KOPT-K1 (cell line): ENCODE measurements around the gene TRPV6.

ENCODE experiments used
- H3K27ac ChIP-seq: fragments of 200-600 bp; sonication (generic); 2 replicates; pipeline ENCODE4 v1.5.1; 2016; ENCODE audit warnings: antibody characterized with exemption, mild to moderate bottlenecking, low read depth, low read length; ENCODE audit not compliant: poor library complexity, severe bottlenecking
- H3K36me3 ChIP-seq: fragments of 200-600 bp; sonication (generic); 2 replicates; pipeline ENCODE4 v1.5.1; 2017; ENCODE audit warnings: antibody characterized with exemption, mild to moderate bottlenecking, low read length, moderate library complexity; ENCODE audit not compliant: insufficient read depth
- H3K9me3 ChIP-seq: fragments of 200-600 bp; sonication (generic); 2 replicates; pipeline ENCODE4 v1.5.1; 2017; ENCODE audit warnings: antibody characterized with exemption, low read length, mild to moderate bottlenecking; ENCODE audit not compliant: insufficient read depth, poor library complexity, severe bottlenecking

TRPV6 gene

DNA sequence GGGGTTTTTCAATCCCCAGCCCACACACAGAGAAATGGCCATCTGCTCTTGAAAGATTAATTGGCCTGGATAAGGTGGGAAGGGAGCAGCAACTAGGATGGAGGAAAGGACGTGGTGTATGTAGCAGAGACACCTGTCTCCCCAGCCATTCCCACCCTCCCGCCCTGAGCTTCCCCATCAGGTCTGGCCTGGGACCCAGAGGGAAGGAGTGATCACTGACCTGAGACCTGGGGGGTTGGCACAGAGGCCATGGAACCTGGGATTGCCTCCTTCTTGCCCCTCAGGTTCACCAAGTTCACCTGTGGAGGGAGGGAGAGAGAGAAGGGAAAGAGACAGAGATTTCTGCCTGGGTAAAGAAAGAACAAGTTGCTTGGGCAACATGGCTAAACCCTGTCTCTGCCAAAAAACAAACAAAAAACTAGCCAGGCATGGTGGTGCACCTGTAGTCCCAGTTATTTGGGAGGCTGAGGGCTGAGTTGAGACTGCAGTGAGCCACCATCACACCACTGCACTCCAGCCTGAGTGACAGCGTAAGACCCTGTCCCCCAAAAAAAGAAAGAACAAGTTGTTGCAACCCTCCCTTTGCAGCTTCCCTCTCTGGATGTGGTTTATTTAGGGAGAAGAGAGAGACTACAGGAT is 11.3 kb upstream of the TRPV6 start:
- no peaks in the 10 kb centered on the region for H3K36me3 ChIP-seq
- H3K27ac ChIP-seq, result no peak overlapping the region
- no peaks in the 10 kb centered on the region for H3K9me3 ChIP-seq

DNA sequence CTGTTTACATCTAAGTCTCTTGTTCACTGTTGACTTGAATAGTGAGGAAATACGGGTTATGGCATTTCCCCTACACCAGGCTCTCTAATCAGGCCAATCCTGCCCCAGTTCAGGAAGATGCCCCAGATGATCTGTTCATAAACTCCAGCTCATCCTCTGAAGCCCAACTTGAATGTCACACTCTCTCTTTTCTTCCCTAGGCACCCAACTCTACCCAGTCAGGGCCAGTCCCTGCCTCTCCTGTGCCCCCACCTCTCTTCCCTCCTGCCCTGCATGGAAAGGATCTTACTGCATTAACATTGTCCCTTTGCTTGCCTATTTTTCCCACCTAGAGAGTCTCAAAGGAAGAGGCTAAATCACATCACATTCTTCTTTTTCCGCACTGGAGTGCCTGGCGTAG is 10.6 kb upstream of the TRPV6 start:
- Histone ChIP-seq H3K9me3 (no peaks in the 10 kb centered on the region), H3K27ac (no peak overlapping the region), H3K36me3 (no peaks in the 10 kb centered on the region)

DNA sequence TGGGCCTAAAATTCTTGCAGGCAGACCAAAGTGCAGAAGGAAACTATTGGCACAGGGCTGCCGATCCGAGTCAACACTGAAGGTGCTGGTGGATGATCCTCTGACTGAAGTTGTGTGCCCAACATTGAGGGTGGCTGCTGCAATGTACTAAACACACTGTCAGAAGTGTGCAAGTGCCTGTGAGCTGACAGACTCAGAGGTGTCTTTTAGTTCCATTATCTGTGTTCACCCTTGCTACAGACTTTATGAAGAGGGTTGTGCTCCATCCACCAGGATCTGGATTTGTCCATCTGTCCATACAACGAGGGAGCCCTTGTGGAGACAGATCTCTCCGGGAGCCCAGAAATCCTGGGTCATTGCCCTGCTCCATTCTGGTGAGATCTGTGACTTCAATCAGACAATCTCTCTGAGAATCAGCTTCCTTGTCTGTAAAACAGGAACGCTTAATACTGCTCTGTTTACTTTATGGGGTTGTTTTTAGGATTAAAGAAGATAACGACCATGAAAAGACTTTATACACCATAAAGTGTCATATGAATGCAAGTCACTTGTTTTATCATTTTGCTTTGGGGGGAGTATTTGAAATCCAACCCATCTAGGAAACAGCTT is 9.5 kb upstream of the TRPV6 start:
- Histone ChIP-seq H3K36me3 (no peaks in the 10 kb centered on the region), H3K27ac (no peak overlapping the region), H3K9me3 (no peaks in the 10 kb centered on the region)

DNA sequence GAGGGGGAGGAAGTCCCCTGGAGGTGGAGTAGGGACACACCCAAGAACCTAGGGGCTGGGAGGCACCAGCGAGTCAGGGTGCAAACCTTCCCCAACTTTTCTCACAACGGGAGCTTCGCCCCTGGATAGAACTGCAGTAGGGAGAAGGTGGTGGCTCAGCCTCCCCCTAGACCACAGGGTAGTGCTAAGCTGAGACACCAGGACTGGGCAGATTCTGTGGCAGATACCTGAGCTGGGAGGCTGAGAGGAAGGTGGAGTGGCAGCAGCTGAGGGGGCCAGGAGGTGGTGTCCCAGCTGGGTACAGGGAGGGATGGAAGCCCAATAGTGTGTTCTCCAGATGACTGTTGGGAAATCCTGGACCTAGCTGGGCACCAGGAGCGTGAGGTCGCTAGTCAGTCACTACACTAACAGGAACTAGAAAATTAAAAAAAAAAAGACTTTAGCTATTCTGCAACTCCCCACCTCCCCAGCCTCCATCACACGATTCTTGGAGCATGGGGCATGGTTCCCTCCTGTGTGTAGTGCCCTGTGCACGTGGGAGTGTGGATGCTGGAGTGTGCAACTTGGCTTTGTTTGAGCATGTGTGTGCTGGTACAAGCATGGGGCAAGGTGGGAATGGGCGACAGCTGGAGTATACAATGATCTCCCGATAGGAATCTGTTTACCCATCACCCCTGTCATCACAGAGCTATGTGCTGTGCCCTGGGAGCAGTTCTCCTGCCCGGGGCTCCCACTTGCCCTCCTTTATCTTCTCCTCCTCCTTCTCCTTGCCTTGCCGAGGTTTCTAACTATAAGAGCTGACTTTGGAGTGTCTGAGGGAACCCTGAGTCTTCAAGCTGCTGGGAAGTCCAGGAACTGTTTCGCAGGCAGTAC is 8.8 kb upstream of the TRPV6 start:
- H3K27ac ChIP-seq, result no peak overlapping the region
- H3K36me3 ChIP-seq, result no peaks in the 10 kb centered on the region
- no peaks in the 10 kb centered on the region for H3K9me3 ChIP-seq

DNA sequence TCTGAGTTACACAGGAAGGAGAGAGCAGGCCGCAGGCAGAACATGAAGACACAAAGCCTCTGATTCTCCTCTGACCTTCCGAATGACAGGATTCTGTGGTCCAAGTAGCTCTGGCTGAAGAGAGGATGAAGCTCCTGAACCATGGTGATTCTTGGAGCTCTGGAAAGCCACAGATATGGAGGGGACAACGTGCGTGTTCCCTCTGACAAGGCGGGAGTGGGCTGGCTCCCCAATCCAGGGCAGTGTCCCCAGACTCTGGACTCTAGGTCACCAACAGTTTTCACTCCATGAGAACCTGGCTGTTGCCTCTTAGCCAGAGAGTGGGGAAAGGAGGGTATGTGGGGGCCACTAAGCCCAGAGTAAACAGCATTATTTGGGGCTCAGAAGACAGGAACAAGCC is 7.4 kb upstream of the TRPV6 start:
- H3K27ac ChIP-seq, result no peak overlapping the region
- H3K36me3 ChIP-seq, result no peaks in the 10 kb centered on the region
- H3K9me3 ChIP-seq, result no peaks in the 10 kb centered on the region

DNA sequence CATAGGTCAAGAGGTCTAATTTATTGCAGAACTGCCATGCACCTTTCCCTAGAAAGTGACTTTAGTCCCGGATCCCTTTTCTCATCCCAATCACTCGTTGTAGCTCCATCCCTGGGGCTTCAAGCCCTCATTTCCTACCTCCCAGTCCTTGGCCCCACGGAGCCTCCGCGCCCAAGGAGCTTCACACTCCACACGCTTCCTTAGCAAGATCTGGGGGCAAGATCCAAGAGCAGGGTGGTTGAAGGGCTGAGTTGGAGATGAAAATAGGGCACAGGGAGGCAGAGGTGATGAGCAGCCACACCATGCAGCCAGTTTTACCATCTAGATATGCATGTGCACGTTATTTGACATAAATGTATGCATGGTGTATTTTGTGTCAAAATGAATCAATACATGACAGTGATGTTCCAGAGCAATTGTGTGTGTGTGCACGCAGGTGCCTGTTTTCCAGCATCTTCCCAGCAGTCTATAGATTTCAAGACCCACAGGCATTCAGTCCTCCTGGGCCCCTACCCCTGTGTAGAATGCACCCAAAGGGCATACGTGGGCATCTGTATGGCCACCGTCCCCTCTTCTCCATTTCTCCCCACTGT is 6.0 kb upstream of the TRPV6 start:
- Histone ChIP-seq H3K27ac (no peak overlapping the region), H3K9me3 (no peaks in the 10 kb centered on the region), H3K36me3 (no peaks in the 10 kb centered on the region)

DNA sequence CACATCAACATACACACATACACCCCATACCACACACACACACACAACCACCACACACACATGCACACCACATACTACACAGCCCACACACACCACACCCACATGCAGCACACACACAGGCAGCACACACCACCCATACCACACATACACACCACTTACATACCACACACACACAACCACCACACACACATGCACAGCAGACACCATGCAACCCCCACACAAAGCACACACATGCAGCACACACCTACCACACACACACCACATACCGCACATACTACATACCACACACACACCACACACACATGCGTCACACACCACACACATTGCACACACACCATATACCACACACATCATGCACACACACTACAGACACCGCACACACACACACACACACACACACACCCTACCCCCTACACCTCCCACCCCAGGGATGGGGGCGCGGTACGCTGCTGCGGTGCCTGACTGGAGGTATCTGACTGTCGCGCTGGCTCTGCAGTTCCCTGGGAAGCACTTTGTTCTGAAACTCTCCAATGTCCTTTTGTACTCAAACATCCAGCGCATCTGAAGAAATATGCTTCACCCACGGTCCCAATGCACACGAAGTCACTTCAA is 5.4 kb upstream of the TRPV6 start:
- Histone ChIP-seq H3K9me3 (no peaks in the 10 kb centered on the region), H3K36me3 (no peaks in the 10 kb centered on the region), H3K27ac (no peak overlapping the region)

DNA sequence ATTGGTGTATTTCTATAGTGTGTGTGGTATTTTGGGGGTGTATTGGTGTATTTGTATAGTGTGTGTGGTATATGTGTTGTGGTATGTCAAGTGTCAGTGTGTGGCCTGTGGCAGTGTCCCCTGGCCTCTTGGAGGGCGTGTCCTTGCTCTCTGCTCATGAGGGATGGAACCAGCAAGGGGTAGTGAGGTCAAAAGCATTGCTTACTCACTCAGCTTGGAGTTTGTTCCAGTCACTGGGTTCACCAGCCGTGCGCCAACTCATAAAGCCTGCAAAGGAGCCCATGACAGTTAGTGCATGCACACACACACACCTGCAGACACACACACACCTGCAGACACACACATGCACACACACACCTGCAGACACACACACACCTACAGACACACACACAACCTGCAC is 4.3 kb upstream of the TRPV6 start:
- no peak overlapping the region for H3K27ac ChIP-seq
- no peaks in the 10 kb centered on the region for H3K36me3 ChIP-seq
- H3K9me3 ChIP-seq, result no peaks in the 10 kb centered on the region

DNA sequence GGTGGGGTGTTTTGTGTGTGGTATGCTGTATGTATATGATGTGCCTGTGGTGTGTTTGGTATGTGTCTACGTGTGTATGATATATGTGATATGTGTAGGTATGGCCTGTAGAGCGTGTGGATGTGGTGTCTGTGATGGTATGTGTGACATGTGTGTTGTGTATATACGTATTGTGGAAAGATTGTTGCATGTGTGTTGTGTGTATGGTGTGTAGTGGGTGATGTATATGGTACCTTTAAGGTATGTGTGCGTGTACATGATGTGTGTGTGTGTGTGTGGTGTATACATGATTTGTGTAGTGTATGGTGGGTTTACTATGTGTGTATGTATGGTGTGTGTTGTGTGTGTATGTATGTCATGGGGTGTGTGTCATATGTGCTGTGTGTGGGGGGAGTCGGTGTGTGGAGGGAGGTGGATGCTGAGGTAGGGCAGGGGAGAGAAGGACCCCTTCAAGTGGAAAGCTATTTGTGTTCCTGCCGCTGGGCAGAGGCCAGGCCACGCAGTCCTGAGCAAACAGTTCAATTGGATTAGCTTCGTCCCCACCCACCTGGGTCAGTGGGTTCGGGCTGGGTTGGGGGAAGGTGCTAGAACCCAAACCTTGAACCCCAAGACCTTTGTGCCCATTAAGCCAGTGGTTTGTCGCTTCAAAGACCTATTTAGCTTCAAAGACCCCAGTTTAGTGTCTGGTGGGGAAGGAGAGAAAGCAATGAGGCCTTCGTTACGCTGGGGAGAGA is 1.9 kb upstream of the TRPV6 start:
- no peaks in the 10 kb centered on the region for H3K9me3 ChIP-seq
- H3K36me3 ChIP-seq, result no peaks in the 10 kb centered on the region
- H3K27ac ChIP-seq, result no peak overlapping the region

DNA sequence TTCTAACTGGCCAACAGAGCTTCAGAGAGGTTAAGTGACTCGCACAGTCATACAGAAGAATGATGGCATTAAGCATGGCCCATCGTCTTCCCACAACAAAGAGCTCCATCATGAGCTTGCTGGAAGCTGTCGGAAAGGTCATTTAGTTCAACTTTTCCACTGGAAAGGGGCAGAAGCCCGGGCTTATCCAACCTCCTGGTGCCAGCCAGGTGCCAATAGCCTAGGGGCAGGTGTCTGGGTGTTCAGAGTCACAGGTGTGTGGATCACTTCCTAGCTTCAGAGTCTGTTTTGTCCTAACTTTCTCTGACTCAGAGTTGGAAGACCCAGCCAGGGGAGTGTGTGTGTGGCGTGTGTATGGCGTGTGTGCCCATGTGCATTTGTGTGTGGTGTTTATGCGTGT is 1.3 kb upstream of the TRPV6 start:
- H3K9me3 ChIP-seq, result no peaks in the 10 kb centered on the region
- H3K36me3 ChIP-seq, result no peaks in the 10 kb centered on the region

DNA sequence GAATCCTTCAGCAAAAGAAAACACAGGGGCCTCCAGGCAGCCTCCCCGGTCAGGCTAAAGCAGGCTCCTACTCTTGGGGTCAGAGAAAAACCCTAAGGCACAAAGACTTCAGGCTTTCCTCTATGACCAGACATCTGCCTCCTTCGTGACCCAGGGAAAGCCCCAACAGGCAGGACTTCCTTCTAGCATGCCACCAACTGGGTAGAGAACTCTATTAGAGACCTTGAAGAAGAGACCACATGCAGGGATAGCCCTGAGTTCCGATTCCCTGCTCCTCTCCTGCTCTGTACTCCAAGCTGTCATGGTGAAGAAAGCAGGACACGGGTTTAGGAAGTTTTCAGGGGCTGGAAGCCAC is 1.3 kb downstream of the TRPV6 start:
- Histone ChIP-seq H3K36me3 (no peaks in the 10 kb centered on the region), H3K27ac (no peak overlapping the region), H3K9me3 (no peaks in the 10 kb centered on the region)

More for the DNA sequence above, 1.3 kb upstream of the TRPV6 start:
- no peak overlapping the region for H3K27ac ChIP-seq

DNA sequence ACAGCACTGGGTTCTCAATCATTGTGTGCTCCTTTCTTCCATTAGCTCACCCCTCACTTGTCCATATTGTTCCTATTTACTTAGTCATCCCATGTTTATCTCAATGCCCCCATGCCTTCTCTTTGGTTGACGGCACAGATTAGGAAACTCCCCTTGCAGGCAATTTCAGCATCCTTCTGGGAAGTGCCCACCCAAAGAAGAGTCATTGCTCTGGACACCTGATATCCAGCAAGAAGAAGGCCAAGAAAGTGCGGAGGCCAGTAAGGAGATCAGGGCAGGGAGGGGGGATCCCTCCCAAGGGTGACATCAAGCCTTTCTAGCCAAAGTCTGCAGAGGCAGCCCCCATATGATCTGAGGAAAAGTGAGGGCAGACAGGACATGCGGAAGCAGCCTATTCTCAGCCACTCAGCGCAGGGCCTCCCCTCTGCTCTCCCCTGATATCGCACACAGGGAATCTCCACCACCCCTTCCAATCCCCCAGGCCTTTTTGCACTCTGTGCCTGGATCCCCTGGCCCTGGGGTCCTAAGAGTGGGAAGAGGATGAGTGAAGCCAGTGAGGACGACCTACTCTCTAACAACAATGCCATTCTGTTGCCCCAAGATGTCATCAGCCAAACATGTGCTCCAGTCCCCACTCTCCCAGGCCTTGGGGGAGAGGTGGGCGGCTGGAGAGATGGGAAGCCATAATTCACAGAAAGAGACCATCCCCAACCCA is 1.8 kb downstream of the TRPV6 start:
- Histone ChIP-seq H3K36me3 (no peaks in the 10 kb centered on the region), H3K27ac (no peak overlapping the region), H3K9me3 (no peaks in the 10 kb centered on the region)

DNA sequence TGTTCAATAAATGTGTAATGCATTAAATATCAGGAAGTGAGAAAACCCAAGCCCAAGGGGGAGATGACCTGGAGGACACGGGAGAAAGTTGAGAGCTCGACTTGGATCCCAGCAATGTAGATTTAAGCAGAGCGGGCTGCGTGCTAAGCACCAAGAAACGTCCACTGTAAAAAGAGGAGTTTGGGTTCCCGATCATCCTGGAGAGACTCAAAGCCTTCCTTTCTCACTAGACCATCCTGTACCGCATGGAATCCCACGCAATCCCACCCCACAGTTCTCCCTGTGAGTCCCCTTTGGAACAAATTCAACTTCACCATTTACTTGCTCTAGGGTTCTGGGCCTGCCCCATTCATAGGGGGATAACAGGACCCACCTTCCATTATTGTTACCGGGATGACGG is 2.4 kb downstream of the TRPV6 start:
- H3K27ac ChIP-seq, result no peak overlapping the region
- H3K36me3 ChIP-seq, result no peaks in the 10 kb centered on the region
- H3K9me3 ChIP-seq, result no peaks in the 10 kb centered on the region

DNA sequence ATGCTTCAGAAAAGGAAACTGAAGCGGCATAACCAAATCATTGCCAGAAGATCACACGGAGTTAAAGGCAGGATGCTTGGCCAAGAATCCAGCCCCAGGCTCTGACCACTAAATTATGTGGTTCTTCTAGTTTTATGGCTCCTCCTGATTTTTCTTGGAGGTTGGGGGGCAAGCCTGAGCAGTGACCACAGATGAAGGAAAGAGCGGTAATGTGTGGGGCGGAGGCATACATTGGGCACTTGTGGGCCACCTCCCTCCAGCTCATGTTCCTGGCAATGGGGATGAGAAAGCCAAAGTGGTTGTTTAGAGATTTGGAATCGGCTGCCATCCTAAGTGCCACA is 3.2 kb downstream of the TRPV6 start:
- no peaks in the 10 kb centered on the region for H3K36me3 ChIP-seq
- H3K9me3 ChIP-seq, result no peaks in the 10 kb centered on the region
- H3K27ac ChIP-seq, result no peak overlapping the region
